HL-60/S4 (cell line): ENCODE results near the gene CSNK2B.
"Not testable (repeated sequence)": the region's sequence is repeated elsewhere in the genome, so short reads cannot be mapped to it uniquely, and the experiment has no call there.

ENCODE experiments used
- in situ Hi-C: fragments of 300-500 bp; cut with MboI; formaldehyde crosslinking; loops from 2 replicates; pipeline ENCODE4 v1.14.3; 2022; ENCODE audit warnings: low sequenced_read_pairs

The CSNK2B gene

GRCh38 chr6:31687860-31688693 is 22.2 kb downstream of the CSNK2B start:
- in situ Hi-C loops = no loop called here

- in situ Hi-C loops = no loop called here
Measured at GRCh38 chr6:31689249-31690110, 23.6 kb downstream of the CSNK2B start.

GRCh38 chr6:31690231-31691077 is 24.6 kb downstream of the CSNK2B start:
- in situ Hi-C loops = no loop called here

GRCh38 chr6:31691078-31691463 is 25.2 kb downstream of the CSNK2B start:
- in situ Hi-C loops = no loop called here

GRCh38 chr6:31691564-31692108 is 25.8 kb downstream of the CSNK2B start:
- in situ Hi-C loops = no loop called here

- in situ Hi-C loops = no loop called here
Measured at GRCh38 chr6:31692353-31692752, 26.5 kb downstream of the CSNK2B start.

- in situ Hi-C loops = no loop called here
Measured at GRCh38 chr6:31692886-31693285, 27.0 kb downstream of the CSNK2B start.

GRCh38 chr6:31693535-31693934 is 27.7 kb downstream of the CSNK2B start:
- in situ Hi-C loops = no loop called here

GRCh38 chr6:31697555-31697954 is 31.7 kb downstream of the CSNK2B start:
- in situ Hi-C loops = no loop called here

- in situ Hi-C loops = no loop called here
Measured at GRCh38 chr6:31700740-31701401, 35.0 kb downstream of the CSNK2B start.

GRCh38 chr6:31701666-31702404 is 36.0 kb downstream of the CSNK2B start:
- in situ Hi-C loops = no loop called here

GRCh38 chr6:31702405-31702818 is 36.5 kb downstream of the CSNK2B start:
- in situ Hi-C loops = no loop called here

GRCh38 chr6:31702819-31703716 is 37.2 kb downstream of the CSNK2B start, which contains the start of gene ABHD16A:
Gene ABHD16A (minus strand): TSS chr6:31703324. CDS start chr6:31703281, 43 bp downstream.
- in situ Hi-C loops = no loop called here

- in situ Hi-C loops = no loop called here
Measured at GRCh38 chr6:31705931-31706330, 40.1 kb downstream of the CSNK2B start.

- in situ Hi-C loops = no loop called here
Measured at GRCh38 chr6:31706599-31706998, 40.7 kb downstream of the CSNK2B start, which contains the start of gene LY6G6F. Gene LY6G6F (plus strand): TSS chr6:31706866. CDS start chr6:31706907, 41 bp downstream.

- in situ Hi-C loops = no loop called here
Measured at GRCh38 chr6:31707701-31708100, 41.8 kb downstream of the CSNK2B start.

- in situ Hi-C loops = no loop called here
Measured at GRCh38 chr6:31708224-31708623, 42.3 kb downstream of the CSNK2B start.

GRCh38 chr6:31709157-31709556 is 43.3 kb downstream of the CSNK2B start:
- in situ Hi-C loops = not testable (repeated sequence)
